GM18858 (cell line): ENCODE results near the gene SPTB.

Experiments used
- ATAC-seq: cut with Tn5 transposase; IDR thresholded peaks from one replicate; pipeline ENCODE4 v1.9.1; 2021; ENCODE audit not compliant: unreplicated experiment

The SPTB gene

GRCh38 chr14:64732536-64733120 lies 147.1 kb downstream of the SPTB start:
- ATAC-seq = no peak

- ATAC-seq = no peak
Measured at GRCh38 chr14:64732066-64732465, 147.6 kb downstream of the SPTB start.

- ATAC-seq = no peak
Measured at GRCh38 chr14:64731141-64731581, 148.5 kb downstream of the SPTB start.

- ATAC-seq = no peak
Measured at GRCh38 chr14:64730681-64731080, 149.0 kb downstream of the SPTB start.

GRCh38 chr14:64730061-64730440 lies 149.7 kb downstream of the SPTB start:
- ATAC-seq = no peak

GRCh38 chr14:64729386-64730060 lies 150.2 kb downstream of the SPTB start:
- ATAC-seq = no peak

- ATAC-seq = no peak
Measured at GRCh38 chr14:64728856-64729255, 150.9 kb downstream of the SPTB start.

GRCh38 chr14:64728106-64728505 lies 151.6 kb downstream of the SPTB start:
- ATAC-seq = no peak

- ATAC-seq = no peak
Measured at GRCh38 chr14:64727551-64728071, 152.1 kb downstream of the SPTB start.

GRCh38 chr14:64726585-64726890 lies 153.2 kb downstream of the SPTB start:
- no peak for ATAC-seq

- ATAC-seq = no peak
Measured at GRCh38 chr14:64725879-64726584, 153.7 kb downstream of the SPTB start.

GRCh38 chr14:64725261-64725815 lies 154.4 kb downstream of the SPTB start:
- no peak for ATAC-seq

GRCh38 chr14:64724578-64724930 lies 155.2 kb downstream of the SPTB start:
- no peak for ATAC-seq

- no peak for ATAC-seq
Measured at GRCh38 chr14:64723691-64724577, 155.8 kb downstream of the SPTB start.

- ATAC-seq = no peak
Measured at GRCh38 chr14:64722842-64723447, 156.8 kb downstream of the SPTB start.

- no peak for ATAC-seq
Measured at GRCh38 chr14:64721899-64722298, 157.8 kb downstream of the SPTB start.

- no peak for ATAC-seq
Measured at GRCh38 chr14:64721391-64721791, 158.3 kb downstream of the SPTB start.

GRCh38 chr14:64720131-64720576 lies 159.6 kb downstream of the SPTB start:
- no peak for ATAC-seq

- ATAC-seq = no peak
Measured at GRCh38 chr14:64719601-64720000, 160.1 kb downstream of the SPTB start.

GRCh38 chr14:64718762-64719161 lies 160.9 kb downstream of the SPTB start:
- no peak for ATAC-seq
